BJ (cell line): Measurements from ENCODE around the gene IQCE. TPM values are rescaled to one million over a fixed set of nuclear protein-coding genes. Genes with fewer than 3 reads are reported as not detected.
"Not testable (repeated sequence)": the region's sequence is repeated elsewhere in the genome, so short reads cannot be mapped to it uniquely, and the experiment has no call there.

Experiments
- CTCF ChIA-PET: fragments of 350-600 bp; formaldehyde crosslinking; extraction: SDS; loops from one replicate; lab custom pipeline; 2021; ENCODE audit warnings: antibody characterized with exemption, inconsistent platforms; lab: Yijun Ruan, JAX
- POLR2A ChIA-PET: fragments of 300-600 bp; sonication (Branson Sonifier 250); formaldehyde crosslinking; extraction: SDS; loops from one replicate; lab custom pipeline; 2021; ENCODE audit warnings: antibody characterized with exemption; lab: Charles Lee
- DNase-seq: peaks from one replicate; pipeline ENCODE4 v3.0.0-alpha.2; 2011; ENCODE audit warnings: low read depth
- H3K27me3 ChIP-seq: 2 replicates; pipeline ENCODE4 v1.6.0; 2011; ENCODE audit warnings: low read length; ENCODE audit not compliant: control insufficient read depth, insufficient read depth
- H3K36me3 ChIP-seq: 2 replicates; pipeline ENCODE4 v1.5.1; 2011; ENCODE audit warnings: low read length; ENCODE audit not compliant: control insufficient read depth, insufficient read depth
- H3K4me3 ChIP-seq: 2 replicates; pipeline ENCODE4 v1.5.1; 2011; ENCODE audit warnings: low read depth, mild to moderate bottlenecking, control low read depth, low read length
- polyA plus RNA-seq: library from polyadenylated mRNA; depleted of rRNA; stranded (reverse); fragments of >200 nt; gene quantifications from 2 replicates; pipeline ENCODE4 v1.2.3, GENCODE V29; 2011
- TF ChIP-seq, protein P1 (sequence below): IDR thresholded peaks from 2 replicates; pipeline ENCODE4 v1.5.1; 2011; ENCODE audit warnings: low read depth, mild to moderate bottlenecking, control low read depth, inconsistent platforms, low read length, moderate library complexity; ENCODE audit not compliant: insufficient read depth

IQCE gene
- polyA plus RNA-seq, 1 experiment = 9.9 TPM

DNA sequence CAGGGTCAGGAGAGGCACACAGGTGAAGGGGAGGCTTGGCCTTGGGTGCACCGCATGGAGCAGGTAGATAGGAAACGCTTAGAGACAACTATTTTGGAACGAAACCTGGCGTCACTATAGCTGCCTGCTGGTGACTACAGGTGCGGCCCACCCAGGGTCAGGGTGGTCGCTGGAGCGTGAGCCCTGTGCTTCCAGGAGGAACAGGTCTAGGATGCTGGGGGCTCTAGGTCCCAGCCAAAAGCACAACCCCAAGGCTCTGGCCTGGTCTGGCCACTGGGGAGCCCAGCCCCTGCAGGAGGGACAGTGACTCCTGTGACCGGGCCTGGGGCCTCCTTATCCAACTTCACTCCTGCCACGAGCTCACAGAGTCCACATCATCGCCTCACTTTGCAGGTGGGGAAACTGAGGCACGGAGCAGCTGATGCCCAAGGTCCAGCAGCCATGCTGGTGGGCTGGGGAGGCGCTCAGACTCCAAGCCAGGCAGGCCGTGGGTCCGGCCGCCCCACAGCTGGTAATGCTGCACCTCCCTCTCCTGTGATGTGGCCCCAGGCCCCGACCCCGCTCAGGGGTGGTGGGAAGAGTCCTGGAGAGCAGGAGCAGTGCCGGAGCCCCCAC lies 30.2 kb upstream of the IQCE start:
- no peak for DNase-seq
- Histone ChIP-seq H3K36me3 (peaks cover 5% of the 10 kb centered on the region), H3K27me3 (no peaks in the 10 kb centered on the region), H3K4me3 (no peak overlapping the region)
- TF ChIP-seq, protein P1, sequence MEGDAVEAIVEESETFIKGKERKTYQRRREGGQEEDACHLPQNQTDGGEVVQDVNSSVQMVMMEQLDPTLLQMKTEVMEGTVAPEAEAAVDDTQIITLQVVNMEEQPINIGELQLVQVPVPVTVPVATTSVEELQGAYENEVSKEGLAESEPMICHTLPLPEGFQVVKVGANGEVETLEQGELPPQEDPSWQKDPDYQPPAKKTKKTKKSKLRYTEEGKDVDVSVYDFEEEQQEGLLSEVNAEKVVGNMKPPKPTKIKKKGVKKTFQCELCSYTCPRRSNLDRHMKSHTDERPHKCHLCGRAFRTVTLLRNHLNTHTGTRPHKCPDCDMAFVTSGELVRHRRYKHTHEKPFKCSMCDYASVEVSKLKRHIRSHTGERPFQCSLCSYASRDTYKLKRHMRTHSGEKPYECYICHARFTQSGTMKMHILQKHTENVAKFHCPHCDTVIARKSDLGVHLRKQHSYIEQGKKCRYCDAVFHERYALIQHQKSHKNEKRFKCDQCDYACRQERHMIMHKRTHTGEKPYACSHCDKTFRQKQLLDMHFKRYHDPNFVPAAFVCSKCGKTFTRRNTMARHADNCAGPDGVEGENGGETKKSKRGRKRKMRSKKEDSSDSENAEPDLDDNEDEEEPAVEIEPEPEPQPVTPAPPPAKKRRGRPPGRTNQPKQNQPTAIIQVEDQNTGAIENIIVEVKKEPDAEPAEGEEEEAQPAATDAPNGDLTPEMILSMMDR = no peak
- POLR2A ChIA-PET = no interaction called here
- CTCF ChIA-PET = no interaction called here

DNA sequence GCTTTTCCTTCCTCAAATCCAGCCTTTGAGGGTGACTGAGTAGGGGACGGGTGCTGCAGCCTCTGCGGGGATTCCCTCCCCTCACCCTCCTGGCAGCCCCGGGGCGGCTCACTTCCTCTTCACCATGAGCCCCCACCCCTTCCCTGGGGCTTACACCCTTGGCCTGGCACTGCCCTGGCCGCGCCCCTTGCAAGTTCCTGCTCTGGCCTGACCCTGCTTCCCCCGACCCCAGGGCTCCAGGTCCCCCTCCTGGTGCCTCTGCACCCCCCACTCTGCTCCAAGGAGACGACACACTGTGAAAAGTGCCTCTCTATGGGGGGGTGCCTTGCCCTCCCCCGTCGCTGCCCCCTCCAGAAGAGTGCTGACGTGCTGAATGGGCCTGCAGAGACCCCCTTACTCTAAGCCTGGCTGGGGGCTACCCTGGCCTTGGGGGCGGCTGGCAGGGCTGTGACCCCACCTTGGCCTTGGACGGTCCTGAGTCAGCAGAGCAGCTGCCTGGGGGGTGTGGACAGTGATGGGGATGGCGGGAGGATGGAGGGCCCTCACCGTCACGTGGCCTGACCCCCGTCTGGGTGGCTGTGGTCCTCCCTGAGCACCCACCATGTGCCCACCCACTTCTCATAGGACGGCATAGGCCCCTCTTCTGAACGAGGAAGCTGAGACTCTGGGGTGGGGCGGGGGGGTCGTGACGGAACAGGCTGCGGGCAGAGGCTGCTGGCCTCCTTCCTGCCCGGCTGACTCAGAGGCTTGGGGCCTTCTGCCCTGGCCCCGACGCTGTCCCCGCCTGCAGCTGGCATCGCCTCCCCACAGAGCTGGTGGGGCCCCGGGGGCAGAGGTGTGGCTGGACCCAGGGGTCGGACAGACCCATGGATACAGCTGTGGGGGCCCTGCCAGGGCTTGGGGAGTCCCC lies 29.4 kb upstream of the IQCE start:
- POLR2A ChIA-PET = interaction anchor here (0.6 kb wide), 1 partner anchor 26 kb away, joined by 4 read pairs; the partner anchor contains the start of gene BRAT1
- no peak overlapping the region for H3K4me3 ChIP-seq
- no peak for DNase-seq
- CTCF ChIA-PET = no interaction called here
- peaks cover 5% of the 10 kb centered on the region for H3K36me3 ChIP-seq
- TF ChIP-seq, protein P1 = no peak
- H3K27me3 ChIP-seq = no peaks in the 10 kb centered on the region

DNA sequence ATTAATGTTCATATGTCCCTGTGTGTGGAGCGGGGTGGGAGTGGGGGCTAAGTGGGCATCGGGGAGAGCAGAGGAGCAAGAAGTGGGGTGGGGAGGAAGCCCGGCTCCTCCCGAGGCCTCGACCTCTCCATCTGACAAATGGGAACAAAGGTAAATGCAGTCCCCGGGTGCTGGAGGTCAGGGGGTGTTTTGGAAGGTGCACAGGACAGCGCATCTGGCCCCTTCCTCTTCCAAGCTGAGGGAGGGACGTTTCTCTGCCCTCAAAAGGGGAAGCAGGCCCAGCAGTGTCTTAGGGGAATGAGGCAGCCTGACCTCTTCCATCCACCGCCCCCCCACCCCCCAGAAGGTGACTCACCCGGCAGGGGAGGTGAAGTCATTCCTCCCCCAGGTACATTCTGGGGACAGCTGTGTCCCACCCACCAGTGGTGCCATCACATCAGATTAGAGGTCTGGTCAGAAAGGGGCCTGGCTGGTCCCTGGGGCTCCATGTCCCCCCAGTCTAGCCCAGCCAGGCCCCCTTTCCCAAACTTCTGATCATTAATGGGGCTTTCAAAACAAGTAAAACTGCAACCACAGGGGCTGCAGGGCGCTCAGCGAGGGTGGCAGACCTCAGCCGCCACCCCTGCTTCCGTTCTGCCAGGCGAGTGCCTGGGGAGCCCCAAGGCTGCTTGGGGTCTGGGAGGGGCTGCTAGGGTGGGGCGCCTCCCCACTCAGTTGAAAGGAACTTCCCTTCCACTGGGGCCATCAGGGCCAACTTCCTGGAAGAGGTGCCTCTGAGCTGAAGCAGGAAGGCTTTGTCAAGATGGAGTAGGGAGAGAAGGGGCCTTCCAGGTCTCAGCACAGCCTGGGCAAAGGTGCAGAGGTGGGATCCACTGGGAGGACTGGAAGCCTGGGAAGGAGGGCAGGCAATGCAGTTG lies 28.4 kb upstream of the IQCE start:
- POLR2A ChIA-PET = no interaction called here
- TF ChIP-seq, protein P1 = no peak
- CTCF ChIA-PET = no interaction called here
- no peaks in the 10 kb centered on the region for H3K27me3 ChIP-seq
- no peak for DNase-seq
- H3K36me3 ChIP-seq = peaks cover 5% of the 10 kb centered on the region
- H3K4me3 ChIP-seq = no peak overlapping the region

DNA sequence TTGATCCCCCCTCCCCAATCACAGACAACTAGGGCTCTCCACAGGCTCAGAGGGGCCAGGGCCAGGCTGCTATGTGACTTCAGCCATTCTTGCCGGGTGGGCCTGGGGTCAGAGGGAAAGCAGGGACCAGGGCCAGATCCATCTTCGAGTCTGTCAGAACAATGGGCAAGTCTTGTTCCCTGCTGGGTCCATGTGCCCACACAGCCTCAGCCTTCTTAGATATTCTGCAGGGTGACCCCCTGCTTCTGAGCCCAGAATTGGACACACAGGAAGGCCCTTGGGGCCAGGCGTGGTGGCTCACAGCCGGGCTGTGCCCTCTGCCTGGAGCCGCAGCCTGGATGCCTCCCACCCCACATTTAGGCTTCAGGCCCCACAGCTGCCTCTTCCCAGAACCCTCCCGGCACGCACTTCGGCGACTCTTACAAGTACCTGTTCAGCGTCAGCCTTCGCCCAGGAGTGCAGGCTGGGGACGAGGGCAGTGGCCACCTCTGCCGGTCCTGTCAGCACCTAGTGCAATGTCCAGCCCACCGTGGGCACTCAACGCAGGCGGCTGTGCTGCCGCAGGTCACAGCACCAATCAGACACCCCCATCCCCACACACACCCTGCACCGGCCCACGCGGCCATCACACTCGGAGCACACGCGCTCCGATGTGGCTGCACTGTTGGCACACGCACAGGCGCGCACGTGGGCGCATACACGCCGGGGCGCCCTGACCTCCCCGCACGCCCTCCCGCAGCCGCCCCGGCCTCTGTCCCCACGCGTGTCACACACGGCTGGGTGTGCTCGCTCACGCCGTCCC lies 27.6 kb upstream of the IQCE start:
- POLR2A ChIA-PET, H3K36me3 ChIP-seq, H3K4me3 ChIP-seq, DNase-seq, CTCF ChIA-PET, H3K27me3 ChIP-seq: not testable (repeated sequence)

DNA sequence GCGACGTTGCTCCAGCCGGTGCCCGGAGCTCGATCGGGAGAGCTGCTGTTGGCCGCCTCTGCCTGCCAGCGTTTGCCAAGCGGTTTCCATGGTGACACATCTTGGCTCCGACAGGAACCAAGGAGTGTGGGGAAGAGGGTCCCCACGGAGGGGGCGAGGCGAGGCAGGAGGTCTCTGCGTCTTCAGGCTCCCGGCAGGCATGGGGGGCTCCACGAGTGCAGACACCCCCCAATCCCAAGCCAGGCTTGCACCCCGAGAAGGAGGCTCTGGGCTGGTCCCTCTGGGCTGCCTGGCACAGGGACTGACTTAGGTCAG lies 27.0 kb upstream of the IQCE start:
- CTCF ChIA-PET, H3K27me3 ChIP-seq, H3K4me3 ChIP-seq, H3K36me3 ChIP-seq, POLR2A ChIA-PET, DNase-seq: not testable (repeated sequence)

DNA sequence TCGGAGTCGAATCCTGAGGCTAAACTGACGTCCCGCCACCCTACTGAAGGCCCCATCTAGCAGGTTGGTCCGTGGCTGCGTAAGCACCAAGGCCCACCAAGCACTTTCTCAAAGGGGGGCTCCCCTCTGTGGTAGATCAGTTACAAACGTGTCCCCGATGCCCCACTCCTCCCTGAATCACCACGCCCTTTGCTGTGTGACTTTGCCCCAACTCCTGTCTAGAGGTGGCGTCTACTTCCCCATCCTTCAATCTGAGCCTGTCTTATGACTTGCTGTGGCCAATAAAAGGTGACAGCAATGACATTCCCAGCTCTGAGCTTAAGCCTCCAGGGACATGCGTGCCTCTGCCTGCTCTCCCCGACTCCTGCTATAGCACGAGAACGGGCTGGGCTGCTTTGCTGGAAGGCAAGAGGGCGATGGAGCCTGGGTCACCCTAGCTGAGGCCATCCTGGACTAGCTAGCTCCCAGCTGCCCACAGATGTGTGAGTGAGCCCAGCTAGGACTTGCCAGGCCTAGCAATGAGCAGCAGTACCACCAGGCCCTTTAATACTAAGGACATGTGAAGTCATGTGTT lies 26.5 kb upstream of the IQCE start:
- H3K4me3 ChIP-seq, POLR2A ChIA-PET, CTCF ChIA-PET, DNase-seq, H3K36me3 ChIP-seq, H3K27me3 ChIP-seq: not testable (repeated sequence)

DNA sequence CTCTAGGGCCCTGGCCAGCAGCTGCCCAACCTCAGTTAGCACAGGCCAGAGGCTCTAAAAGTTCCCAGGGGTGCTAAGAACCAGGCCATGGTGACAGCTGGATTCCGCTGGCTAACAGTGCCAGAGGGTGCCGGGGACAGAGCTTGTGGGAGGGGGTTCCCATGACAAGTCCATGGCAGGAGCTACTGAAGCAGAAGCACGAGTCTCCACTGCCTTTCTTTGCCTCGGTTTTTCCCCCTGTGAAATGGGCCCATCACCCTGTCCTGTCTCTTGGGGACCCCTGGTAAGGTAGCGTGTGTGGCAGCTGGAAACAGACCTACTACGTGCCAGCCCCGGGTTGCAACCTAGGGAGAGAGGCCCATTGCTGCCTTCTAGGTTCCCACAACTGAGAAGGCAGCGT lies 26.0 kb upstream of the IQCE start:
- CTCF ChIA-PET, DNase-seq, H3K36me3 ChIP-seq, H3K4me3 ChIP-seq, H3K27me3 ChIP-seq: not testable (repeated sequence)
- POLR2A ChIA-PET = interaction anchor here (0.7 kb wide), 1 partner anchor 35 kb away, joined by 19 read pairs; no protein-coding TSS in a partner anchor

DNA sequence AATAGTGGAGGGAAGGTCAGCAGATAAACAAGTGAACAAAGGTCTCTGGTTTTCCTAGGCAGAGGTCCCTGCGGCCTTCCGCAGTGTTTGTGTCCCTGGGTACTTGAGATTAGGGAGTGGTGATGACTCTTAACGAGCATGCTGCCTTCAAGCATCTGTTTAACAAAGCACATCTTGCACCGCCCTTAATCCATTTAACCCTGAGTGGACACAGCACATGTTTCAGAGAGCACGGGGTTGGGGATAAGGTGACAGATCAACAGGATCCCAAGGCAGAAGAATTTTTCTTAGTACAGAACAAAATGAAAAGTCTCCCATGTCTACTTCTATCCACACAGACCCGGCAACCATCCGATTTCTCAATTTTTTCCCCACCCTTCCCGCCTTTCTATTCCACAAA lies 25.2 kb upstream of the IQCE start:
- CTCF ChIA-PET, H3K36me3 ChIP-seq, DNase-seq, POLR2A ChIA-PET, H3K4me3 ChIP-seq, H3K27me3 ChIP-seq: not testable (repeated sequence)
